K562 (cell line): ENCODE measurements around the gene PLEKHM3. TPM values are rescaled to one million over a fixed set of nuclear protein-coding genes. Genes with fewer than 3 reads are reported as not detected.

ENCODE experiments used
- ATAC-seq: fragments of 200-7000 bp; cut with Tn5 transposase; 3 replicates; pipeline ENCODE4 v1.9.1; 2020; ENCODE audit warnings: moderate library complexity
- BruUV-seq: library from RNA; stranded (reverse); fragments of 400-500 nt; replicated peaks from 2 replicates; lab custom pipeline; 2021; lab: Mats Ljungman, UMichigan
- CTCF ChIA-PET: fragments of 300-600 bp; formaldehyde crosslinking; extraction: SDS; loops from one replicate; lab custom pipeline; 2021; ENCODE audit warnings: low intra/inter-chr PET ratio; lab: Yijun Ruan, JAX
- POLR2A ChIA-PET: fragments of 300-600, 350-650 bp; sonication (Branson Sonifier 250); formaldehyde crosslinking; extraction: SDS; loops from one replicate; lab custom pipeline; 2021; ENCODE audit warnings: antibody characterized with exemption, inconsistent platforms; lab: Yijun Ruan, JAX
- DNase-seq, 4 experiments: peaks; one replicate each; pipeline versions ENCODE4 v3.0.0 to v3.0.0-alpha.2; 2011 to 2018; ENCODE audit warnings: low spot score in 3 of 4, mixed read lengths in 3 of 4; ENCODE audit errors: extremely low read depth in 1 of 4
- FAIRE-seq: peaks from 2 replicates; lab custom pipeline; 2011; peaks lifted over from hg19 to GRCh38; lab: Jason Lieb, UNC
- H2AFZ ChIP-seq: 2 replicates; pipeline ENCODE4 v1.6.0; 2011; ENCODE audit warnings: low read depth, low read length, control low read depth, inconsistent platforms
- H3K27ac ChIP-seq: fragments of 200-600 bp; 3 replicates; pipeline ENCODE4 v1.8.0; 2011; ENCODE audit warnings: low read depth, mild to moderate bottlenecking, control low read depth, inconsistent platforms, low read length, moderate library complexity, mixed read lengths; ENCODE audit errors: extremely low read depth
- H3K27me3 ChIP-seq, 2 experiments: fragments of 300-600 bp in 1 of 2; 2 replicates in 1 of 2; 3 replicates in 1 of 2; pipeline versions ENCODE4 v1.6.0 to v1.8.0; 2011; ENCODE audit warnings: inconsistent platforms in 2 of 2, low read length in 2 of 2, mild to moderate bottlenecking in 1 of 2, mixed read lengths in 1 of 2, moderate library complexity in 1 of 2; ENCODE audit not compliant: control insufficient read depth in 2 of 2, insufficient read depth in 2 of 2
- H3K36me3 ChIP-seq: fragments of 300-600 bp; 3 replicates; pipeline ENCODE4 v1.8.0; 2011; ENCODE audit warnings: mild to moderate bottlenecking, low read length, inconsistent platforms; ENCODE audit not compliant: control insufficient read depth, insufficient read depth
- H3K4me1 ChIP-seq, 2 experiments: fragments of 200-600 bp in 1 of 2; replicated peaks in 1 of 2; 2 replicates in 1 of 2; 3 replicates in 1 of 2; pipeline versions ENCODE4 v1.5.1 to v1.8.0; 2011; ENCODE audit warnings: inconsistent platforms in 2 of 2, low read length in 2 of 2, mild to moderate bottlenecking in 1 of 2, mixed read lengths in 1 of 2, moderate library complexity in 1 of 2; ENCODE audit not compliant: control insufficient read depth in 2 of 2, insufficient read depth in 2 of 2
- H3K4me2 ChIP-seq: 2 replicates; pipeline ENCODE4 v1.6.1; 2011; ENCODE audit warnings: low read length, control low read depth, inconsistent platforms, mixed read lengths; ENCODE audit not compliant: insufficient read depth
- H3K4me3 ChIP-seq: fragments of 200-600 bp; sonication (generic), shearing (Covaris generic); 2 replicates; pipeline ENCODE4 v1.5.1; 2016; ENCODE audit warnings: control low read depth, inconsistent platforms
- H3K79me2 ChIP-seq: fragments of 200-600 bp; 3 replicates; pipeline ENCODE4 v1.8.0; 2011; ENCODE audit warnings: low read length, inconsistent platforms; ENCODE audit not compliant: control insufficient read depth, insufficient read depth
- H3K9ac ChIP-seq, 2 experiments: 2 replicates each; pipeline versions ENCODE4 v1.6.0 to v1.6.1; 2011; ENCODE audit warnings: low read depth in 2 of 2, low read length in 2 of 2, control low read depth in 1 of 2, inconsistent platforms in 1 of 2, mild to moderate bottlenecking in 1 of 2, mixed read lengths in 1 of 2; ENCODE audit not compliant: insufficient read depth in 1 of 2
- H3K9me1 ChIP-seq: one replicate; pipeline ENCODE4 v1.6.0; 2011; ENCODE audit warnings: inconsistent platforms, mild to moderate bottlenecking, low read length, moderate library complexity; ENCODE audit not compliant: control insufficient read depth, insufficient read depth
- H3K9me3 ChIP-seq: replicated peaks from 2 replicates; pipeline ENCODE4 v1.5.1; 2011; ENCODE audit warnings: low read depth, low read length, inconsistent platforms; ENCODE audit not compliant: control insufficient read depth, insufficient read depth
- H4K20me1 ChIP-seq: replicated peaks from 2 replicates; pipeline ENCODE4 v1.6.1; 2011; ENCODE audit warnings: low read length, inconsistent platforms, mixed read lengths; ENCODE audit not compliant: control insufficient read depth, insufficient read depth
- ARID4B ChIP-seq: sonication (generic); formaldehyde crosslinking; IDR thresholded peaks from 2 replicates; pipeline ENCODE4 v1.8.0; 2022; ENCODE audit warnings: mild to moderate bottlenecking, missing genetic modification reagents
- CBX2 ChIP-seq: fragments of 200-600 bp; sonication (generic); IDR thresholded peaks from one replicate; pipeline ENCODE4 v1.6.1; 2012; ENCODE audit warnings: mild to moderate bottlenecking, low read length, inconsistent platforms; ENCODE audit not compliant: insufficient read depth, poor library complexity, severe bottlenecking
- E2F6 ChIP-seq, 2 experiments: IDR thresholded peaks; 2 replicates each; pipeline ENCODE4 v1.6.1; 2011; ENCODE audit warnings: borderline replicate concordance in 1 of 2, control low read depth in 1 of 2, low read depth in 1 of 2, low read length in 1 of 2, mild to moderate bottlenecking in 1 of 2, mixed read lengths in 1 of 2, moderate library complexity in 1 of 2; ENCODE audit not compliant: insufficient read depth in 1 of 2, insufficient read length in 1 of 2, poor library complexity in 1 of 2, severe bottlenecking in 1 of 2; ENCODE audit errors: extremely low read depth in 1 of 2
- ETV1 ChIP-seq: fragments of 450-650 bp; conservative IDR thresholded peaks from 2 replicates; pipeline ENCODE4 v1.6.1; 2016; ENCODE audit warnings: missing genetic modification characterization, control low read depth, low read depth, missing compliant biosample characterization
- FOXK2 ChIP-seq, 2 experiments: fragments of 450-650 bp; IDR thresholded peaks in 1 of 2; conservative IDR thresholded peaks in 1 of 2; 2 replicates each; pipeline ENCODE4 v1.6.1; 2016; ENCODE audit warnings: low read depth in 2 of 2, mild to moderate bottlenecking in 1 of 2
- KLF6 ChIP-seq: fragments of 250-450 bp; sonication (Bioruptor Pico); IDR thresholded peaks from 2 replicates; pipeline ENCODE4 v1.4.0; 2020; ENCODE audit warnings: mild to moderate bottlenecking, moderate library complexity, borderline replicate concordance
- MBD1 ChIP-seq: fragments of 250-450 bp; sonication (Bioruptor Pico); IDR thresholded peaks from 2 replicates; pipeline ENCODE4 v1.8.0; 2022; ENCODE audit warnings: inconsistent platforms
- MXD1 ChIP-seq: fragments of 250-450 bp; sonication (Bioruptor Pico); IDR thresholded peaks from 2 replicates; pipeline ENCODE4 v1.8.0; 2021; ENCODE audit warnings: borderline replicate concordance, mild to moderate bottlenecking, moderate library complexity; ENCODE audit not compliant: poor library complexity, severe bottlenecking
- NR3C1 ChIP-seq: sonication (generic); formaldehyde crosslinking; IDR thresholded peaks from 2 replicates; pipeline ENCODE4 v1.8.1; 2022; ENCODE audit warnings: missing genetic modification reagents
- PHB ChIP-seq: fragments of 250-450 bp; sonication (Bioruptor Pico); IDR thresholded peaks from 2 replicates; pipeline ENCODE4 v1.5.0; 2021
- TCF7 ChIP-seq: sonication (generic); IDR thresholded peaks from 2 replicates; pipeline ENCODE4 v1.6.1; 2016; ENCODE audit warnings: antibody characterized with exemption, borderline replicate concordance
- TCF7L2 ChIP-seq: fragments of 150-350 bp; IDR thresholded peaks from 2 replicates; pipeline ENCODE4 v1.6.1; 2016; ENCODE audit warnings: low read depth, mild to moderate bottlenecking, low read length, moderate library complexity
- ZNF311 ChIP-seq: fragments of 250-450 bp; sonication (Bioruptor Pico); IDR thresholded peaks from 2 replicates; pipeline ENCODE4 v1.4.0; 2020; ENCODE audit warnings: mild to moderate bottlenecking, moderate library complexity
- ZNF445 ChIP-seq: fragments of 250-450 bp; sonication (Bioruptor Pico); IDR thresholded peaks from 2 replicates; pipeline ENCODE4 v1.4.0; 2020; ENCODE audit warnings: low read depth, mild to moderate bottlenecking, moderate library complexity
- WGBS: fragments of 100-300 bp; shearing (Covaris generic); methylation state at CpG from one replicate; pipeline ENCODE4 v1.1.6; 2016; ENCODE audit warnings: low coverage, mixed read lengths; ENCODE audit not compliant: insufficient coverage; ENCODE audit errors: missing lambda C conversion rate; 5-methylcytosine and 5-hydroxymethylcytosine counted together
- in situ Hi-C: fragments of 300-500 bp; cut with MboI; formaldehyde crosslinking; loops from 4 replicates; pipeline ENCODE4 v1.15.0; 2018; ENCODE audit warnings: inconsistent platforms, mixed read lengths
- intact Hi-C: fragments of 100-400 bp; cut with micrococcal nuclease; formaldehyde crosslinking; loops from 2 replicates; pipeline ENCODE4 v1.14.2; 2022
- polyA plus RNA-seq, 8 experiments: library from polyadenylated mRNA; depleted of rRNA in 4 of 8; stranded (reverse) in 5 of 8; unstranded in 3 of 8; fragments of >200 nt; fragmentation: Nextera tagmentation in 2 of 8; fragmentation: Illumina TruSeq in 1 of 8; extraction: Ambion mirVana in 2 of 8; extraction: Trizol in 1 of 8; gene quantifications; 2 replicates each; pipeline versions ENCODE4 v1.2.1 to v1.2.3, GENCODE V29; 2011 to 2014; ENCODE audit warnings: inconsistent platforms in 1 of 8, missing spikeins in 1 of 8
- total RNA-seq, 7 experiments: library from RNA; depleted of rRNA in 6 of 7; stranded (reverse); fragments of >200 nt in 6 of 7; fragmentation: Illumina TruSeq in 2 of 7; extraction: Trizol in 2 of 7; gene quantifications; 2 replicates each; pipeline versions ENCODE4 v1.2.1 to v1.2.3, GENCODE V29; 2011 to 2021; ENCODE audit warnings: low replicate concordance in 1 of 7

PLEKHM3 gene
- total and polyA plus RNA-seq, 9 of the 15 experiments (the other 6 are each of a cell fraction or from before 2014, with no cell fraction given) = 0.24 to 1.6 (median 1.0) TPM

- ATAC-seq (no peak), FAIRE-seq (no peak), DNase-seq (no peak)
- Histone ChIP-seq H3K9me3 (no peaks in the 10 kb centered on the region), H3K27ac (no peak overlapping the region), H3K79me2 (no peaks in the 10 kb centered on the region), H3K4me2 (no peak overlapping the region), H2AFZ (no peak overlapping the region), H3K27me3 (no peaks in the 10 kb centered on the region), H3K36me3 (no peaks in the 10 kb centered on the region), H3K9me1 (no peaks in the 10 kb centered on the region), H3K4me3 (no peak overlapping the region), H3K9ac (no peak overlapping the region), H4K20me1 (no peaks in the 10 kb centered on the region), H3K4me1 (0 out of 5 replicates have a peak, but pooled peaks cover 0 to 2% of the 10 kb centered on the region in 2 experiments)
- intact Hi-C loops = loop anchor here (10.0 kb wide), 1 partner anchor 167 kb away; no protein-coding TSS in a partner anchor
- WGBS = 29% methylated on average over 1 of the region's 1 CpG
- CTCF ChIA-PET = no interaction called here
- no TSS peak for BruUV-seq
- in situ Hi-C loops = no loop called here
- POLR2A ChIA-PET = interaction anchor here (0.6 to 1.4 kb wide), 3 partner anchors 83 to 856 kb away, joined by 3 to 5 read pairs (median 4); no protein-coding TSS in a partner anchor
- TF ChIP-seq MXD1 (no peak), ZNF311 (CRISPR knock-in tag) (no peak), NR3C1 (no peak), TCF7L2 (no peak), PHB (no peak), FOXK2 (conservative IDR thresholded peaks at IDR 0.05 in 1 of 2, IDR thresholded peaks at IDR 0.05 in 1 of 2; ENCODE audit: low read depth in 2 of 2) (no peak), ARID4B (CRISPR knock-in tag) (no peak), TCF7 (no peak), ETV1 (tag) (no peak), KLF6 (no peak), MBD1 (CRISPR knock-in tag) (no peak), CBX2 (no peak), E2F6 (IDR thresholded peaks at IDR 0.05; ENCODE audit: borderline replicate concordance in 1 of 2, extremely low read depth in 1 of 2, insufficient read depth in 1 of 2, insufficient read length in 1 of 2, low read depth in 1 of 2, low read length in 1 of 2, poor library complexity in 1 of 2, severe bottlenecking in 1 of 2) (no peak), ZNF445 (CRISPR knock-in tag) (no peak)
These were observed 157.4 kb downstream of the PLEKHM3 start for GRCh38 chr2:207867905-207868304.
